Liver (tissue), 9 donors: ENCODE results near the gene KCP. TPM values are rescaled to one million over a fixed set of nuclear protein-coding genes. Genes with fewer than 3 reads are reported as not detected.

Experiments used
- DNase-seq: peaks from one replicate; pipeline ENCODE4 v3.0.0-alpha.2; 2017; ENCODE audit warnings: low spot score
- H3K27ac ChIP-seq, 2 donors: one replicate each; pipeline ENCODE4 v1.7.0; 2013; ENCODE audit warnings: inconsistent platforms in 2 of 2, low read length in 2 of 2, control low read depth in 1 of 2, low read depth in 1 of 2, mild to moderate bottlenecking in 1 of 2
- H3K27me3 ChIP-seq, 4 donors: one replicate each; pipeline versions ENCODE4 v1.6.1 to v1.7.0; 2013; ENCODE audit warnings: low read length in 3 of 4, inconsistent platforms in 1 of 4, mild to moderate bottlenecking in 1 of 4, moderate library complexity in 1 of 4; ENCODE audit not compliant: control insufficient read depth in 4 of 4, insufficient read depth in 4 of 4
- H3K36me3 ChIP-seq, 4 donors: one replicate each; pipeline versions ENCODE4 v1.6.1 to v1.7.0; 2013; ENCODE audit warnings: low read length in 3 of 4, mild to moderate bottlenecking in 3 of 4, low read depth in 1 of 4, moderate library complexity in 1 of 4; ENCODE audit not compliant: control insufficient read depth in 4 of 4, insufficient read depth in 3 of 4
- H3K4me1 ChIP-seq, 4 donors: one replicate each; pipeline versions ENCODE4 v1.6.1 to v1.7.0; 2013; ENCODE audit warnings: low read length in 3 of 4, mild to moderate bottlenecking in 3 of 4, moderate library complexity in 1 of 4; ENCODE audit not compliant: control insufficient read depth in 4 of 4, insufficient read depth in 4 of 4
- H3K4me3 ChIP-seq, 3 donors: one replicate each; pipeline versions ENCODE4 v1.6.1 to v1.7.0; 2013; ENCODE audit warnings: low read length in 3 of 3, control low read depth in 1 of 3, low read depth in 1 of 3, mild to moderate bottlenecking in 1 of 3
- H3K9ac ChIP-seq, 2 donors: one replicate each; pipeline ENCODE4 v1.7.0; 2013; ENCODE audit warnings: low read length in 2 of 2, mild to moderate bottlenecking in 2 of 2, moderate library complexity in 2 of 2, control low read depth in 1 of 2, low read depth in 1 of 2
- H3K9me3 ChIP-seq, 4 donors: one replicate each; pipeline versions ENCODE4 v1.6.1 to v1.7.0; 2013; ENCODE audit warnings: low read length in 3 of 4; ENCODE audit not compliant: control insufficient read depth in 4 of 4
- EGR1 ChIP-seq, 2 donors: IDR thresholded peaks; 2 replicates each; pipeline ENCODE4 v1.6.1; 2016 to 2018; ENCODE audit warnings: antibody characterized with exemption in 2 of 2, low read depth in 2 of 2
- FOXA1 ChIP-seq: IDR thresholded peaks from 2 replicates; pipeline ENCODE4 v1.6.1; 2016; ENCODE audit warnings: antibody characterized with exemption
- FOXA2 ChIP-seq: IDR thresholded peaks from 2 replicates; pipeline ENCODE4 v1.6.1; 2016; ENCODE audit warnings: antibody characterized with exemption
- GABPA ChIP-seq, 2 donors: IDR thresholded peaks in 1 of 2; conservative IDR thresholded peaks in 1 of 2; 2 replicates each; pipeline ENCODE4 v1.6.1; 2016; ENCODE audit warnings: antibody characterized with exemption in 2 of 2, mild to moderate bottlenecking in 1 of 2, moderate library complexity in 1 of 2
- HNF4A ChIP-seq, 2 donors: conservative IDR thresholded peaks; 2 replicates each; pipeline ENCODE4 v1.6.1; 2016; ENCODE audit warnings: antibody characterized with exemption in 2 of 2, mild to moderate bottlenecking in 2 of 2
- HNF4G ChIP-seq: IDR thresholded peaks from 2 replicates; pipeline ENCODE4 v1.6.1; 2016; ENCODE audit warnings: antibody characterized with exemption
- JUND ChIP-seq, 2 donors: IDR thresholded peaks; 2 replicates each; pipeline ENCODE4 v1.6.1; 2016; ENCODE audit warnings: antibody characterized with exemption in 2 of 2
- MAX ChIP-seq: IDR thresholded peaks from 2 replicates; pipeline ENCODE4 v1.6.1; 2016; ENCODE audit warnings: antibody characterized with exemption
- NR2F2 ChIP-seq: IDR thresholded peaks from 2 replicates; pipeline ENCODE4 v1.6.1; 2016; ENCODE audit warnings: antibody characterized with exemption
- RAD21 ChIP-seq, 2 donors: IDR thresholded peaks; 2 replicates each; pipeline ENCODE4 v1.6.1; 2016; ENCODE audit warnings: antibody characterized with exemption in 2 of 2, mild to moderate bottlenecking in 2 of 2
- RXRA ChIP-seq, 2 donors: IDR thresholded peaks; 2 replicates each; pipeline ENCODE4 v1.6.1; 2017 to 2018; ENCODE audit warnings: antibody characterized with exemption in 2 of 2, mild to moderate bottlenecking in 1 of 2
- SP1 ChIP-seq: IDR thresholded peaks from 2 replicates; pipeline ENCODE4 v1.6.1; 2018; ENCODE audit warnings: antibody characterized with exemption, mild to moderate bottlenecking
- TAF1 ChIP-seq: conservative IDR thresholded peaks from 2 replicates; pipeline ENCODE4 v1.6.1; 2016; ENCODE audit warnings: antibody characterized with exemption, mild to moderate bottlenecking
- YY1 ChIP-seq: IDR thresholded peaks from 2 replicates; pipeline ENCODE4 v1.6.1; 2016; ENCODE audit warnings: antibody characterized with exemption, mild to moderate bottlenecking
- ZBTB33 ChIP-seq: IDR thresholded peaks from 2 replicates; pipeline ENCODE4 v1.6.1; 2016; ENCODE audit warnings: antibody characterized with exemption
- WGBS: extraction: QIAGEN DNeasy Blood & Tissue Kit; methylation state at CpG from one replicate; pipeline ENCODE4 v1.1.7; 2013; 5-methylcytosine and 5-hydroxymethylcytosine counted together
- polyA plus RNA-seq, 2 donors: library from polyadenylated mRNA; stranded (reverse) in 1 of 2; unstranded in 1 of 2; fragments of 200-250 nt in 1 of 2; fragments of >200 nt in 1 of 2; fragmentation: Nextera tagmentation in 1 of 2; extraction: Ambion mirVana in 1 of 2; gene quantifications; one replicate each; pipeline versions ENCODE4 v1.2.1 to v1.2.3, GENCODE V29; 2013 to 2015
- total RNA-seq, 2 donors: library from RNA; depleted of rRNA; stranded (reverse); fragments of >200 nt; gene quantifications; one replicate each; pipeline ENCODE4 v1.2.3, GENCODE V29; 2014
- TF ChIP-seq, protein P1 (sequence below): fragments of 150-350 bp; IDR thresholded peaks from 2 replicates; pipeline ENCODE4 v1.5.1; 2017; ENCODE audit warnings: improper control_type of control experiment, low read depth, low read length; ENCODE audit not compliant: missing input control
- TF ChIP-seq, protein P2 (sequence below): IDR thresholded peaks from 2 replicates; pipeline ENCODE4 v1.6.1; 2016; ENCODE audit warnings: antibody characterized with exemption
- TF ChIP-seq, protein P3 (sequence below): IDR thresholded peaks from 2 replicates; pipeline ENCODE4 v1.6.1; 2016; ENCODE audit warnings: antibody characterized with exemption, mild to moderate bottlenecking
- donor health status: healthy.
- donor health status: healthy.
- donor health status: healthy.
- donor health status: healthy.
- donor health status: healthy.

The KCP gene
- total and polyA plus RNA-seq, 4 donors, result 0.02 to 0.08 (median 0.05) TPM; not detected in 1

DNA sequence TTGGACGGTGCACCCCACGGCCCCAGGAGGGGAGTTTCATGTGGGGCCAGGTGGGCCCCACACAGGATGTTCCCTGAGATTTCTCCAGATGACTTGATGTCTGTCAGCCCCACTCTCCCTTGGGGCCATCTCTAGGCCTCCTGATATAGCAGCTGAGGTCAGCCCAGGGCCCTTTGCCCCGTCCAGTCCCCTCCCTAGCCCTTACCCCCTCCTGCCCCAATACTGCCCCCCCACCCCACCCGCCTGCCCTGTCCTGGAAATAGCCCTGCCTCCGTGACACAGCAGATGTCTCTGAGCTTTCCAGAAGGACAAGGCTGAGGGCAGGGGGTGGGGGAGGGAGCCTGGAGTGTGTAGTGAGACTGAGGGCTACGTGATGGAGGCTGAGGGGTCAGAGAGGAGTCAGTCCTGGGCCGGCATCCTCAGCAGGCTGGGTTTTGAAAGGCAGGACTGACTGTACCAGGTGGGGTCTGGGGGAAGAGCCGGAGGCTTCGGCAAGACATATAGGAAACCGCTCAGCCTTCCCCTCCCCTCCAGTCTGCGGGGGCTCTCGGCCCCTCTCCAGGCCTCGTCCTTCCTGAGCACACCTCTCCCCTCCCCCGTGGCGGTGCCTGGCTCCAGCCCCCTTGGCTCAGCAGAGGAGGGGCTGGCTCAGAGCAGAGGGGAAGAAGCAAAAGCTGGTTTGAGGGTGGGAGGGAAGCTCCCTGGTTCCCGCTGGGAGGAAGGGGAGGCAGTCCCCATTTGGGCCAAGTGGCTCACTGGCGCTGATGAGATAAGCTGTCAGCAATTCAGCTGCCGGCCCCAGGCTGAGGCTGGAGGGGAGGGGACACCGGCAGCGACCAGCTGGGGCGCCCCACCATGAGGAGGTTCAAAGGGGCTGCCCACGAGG lies 78.3 kb downstream of the KCP start:
- TF ChIP-seq TAF1, result no peak
- TF ChIP-seq, protein P1, sequence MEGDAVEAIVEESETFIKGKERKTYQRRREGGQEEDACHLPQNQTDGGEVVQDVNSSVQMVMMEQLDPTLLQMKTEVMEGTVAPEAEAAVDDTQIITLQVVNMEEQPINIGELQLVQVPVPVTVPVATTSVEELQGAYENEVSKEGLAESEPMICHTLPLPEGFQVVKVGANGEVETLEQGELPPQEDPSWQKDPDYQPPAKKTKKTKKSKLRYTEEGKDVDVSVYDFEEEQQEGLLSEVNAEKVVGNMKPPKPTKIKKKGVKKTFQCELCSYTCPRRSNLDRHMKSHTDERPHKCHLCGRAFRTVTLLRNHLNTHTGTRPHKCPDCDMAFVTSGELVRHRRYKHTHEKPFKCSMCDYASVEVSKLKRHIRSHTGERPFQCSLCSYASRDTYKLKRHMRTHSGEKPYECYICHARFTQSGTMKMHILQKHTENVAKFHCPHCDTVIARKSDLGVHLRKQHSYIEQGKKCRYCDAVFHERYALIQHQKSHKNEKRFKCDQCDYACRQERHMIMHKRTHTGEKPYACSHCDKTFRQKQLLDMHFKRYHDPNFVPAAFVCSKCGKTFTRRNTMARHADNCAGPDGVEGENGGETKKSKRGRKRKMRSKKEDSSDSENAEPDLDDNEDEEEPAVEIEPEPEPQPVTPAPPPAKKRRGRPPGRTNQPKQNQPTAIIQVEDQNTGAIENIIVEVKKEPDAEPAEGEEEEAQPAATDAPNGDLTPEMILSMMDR, result no peak
- Histone ChIP-seq H3K27ac (no peak overlapping the region), H3K9me3 (no peaks in the 10 kb centered on the region), H3K4me3 (no peak overlapping the region), H3K27me3 (peaks cover 0 to 5% (median 0%) of the 10 kb centered on the region in 4 donors), H3K9ac (no peak overlapping the region), H3K4me1 (peaks cover 3 to 13% (median 7%) of the 10 kb centered on the region in 4 donors), H3K36me3 (no peaks in the 10 kb centered on the region)
- DNase-seq, result no peak
- 33% methylated on average over 22 of the region's 22 CpGs for WGBS

DNA sequence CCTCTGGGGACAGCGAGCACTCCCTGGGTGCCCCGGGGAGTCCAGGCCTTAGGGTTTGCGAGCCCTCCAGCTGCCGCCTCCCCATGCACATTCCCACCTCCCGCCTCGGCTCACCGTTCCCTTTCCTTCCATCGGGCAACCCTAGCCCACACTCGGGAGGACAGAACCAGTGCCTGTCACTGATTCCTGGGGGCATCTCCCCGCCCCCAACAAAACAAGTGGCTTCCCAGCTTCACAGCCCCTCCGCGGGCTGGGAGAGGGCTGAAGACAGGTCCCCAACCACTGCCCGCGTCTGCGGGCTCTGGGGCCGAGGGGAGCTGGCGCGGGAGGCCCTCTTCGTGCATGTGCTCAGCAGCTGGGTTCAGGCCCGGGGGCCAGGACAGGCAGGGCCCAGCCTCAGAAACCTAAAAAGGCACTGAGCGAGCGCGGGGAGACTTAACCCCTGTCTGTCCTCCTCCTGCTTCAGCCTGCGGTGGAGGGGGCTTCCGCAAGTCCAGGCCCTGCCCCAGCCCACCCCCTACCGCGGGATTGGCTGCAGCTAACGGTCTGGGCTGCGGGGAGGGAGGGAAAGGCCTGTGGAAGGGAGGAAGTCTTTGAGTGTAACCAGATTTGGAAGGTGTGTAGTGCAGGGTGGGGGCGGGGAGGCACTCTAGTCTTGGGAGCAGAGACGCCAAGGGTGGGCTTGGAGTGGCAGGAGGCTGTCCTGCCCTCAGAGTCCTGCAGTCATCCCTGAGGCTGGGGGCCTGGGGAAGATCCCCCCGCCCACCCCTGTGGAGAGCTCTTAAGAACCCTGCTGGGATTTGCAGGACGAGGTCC lies 79.1 kb downstream of the KCP start:
- Histone ChIP-seq H3K9me3 (no peaks in the 10 kb centered on the region), H3K9ac (no peak overlapping the region), H3K4me3 (no peak overlapping the region), H3K27ac (no peak overlapping the region), H3K36me3 (no peaks in the 10 kb centered on the region), H3K27me3 (peaks cover 0 to 5% (median 0%) of the 10 kb centered on the region in 4 donors), H3K4me1 (peaks cover 3 to 13% (median 7%) of the 10 kb centered on the region in 4 donors)
- no peak for DNase-seq
- TF ChIP-seq TAF1, result no peak
- TF ChIP-seq, protein P1, result no peak
- no peak for TF ChIP-seq MAX
- TF ChIP-seq HNF4G, result no peak
- no peak for TF ChIP-seq GABPA (IDR thresholded peaks at IDR 0.05 in 1 of 2, conservative IDR thresholded peaks at IDR 0.05 in 1 of 2)
- no peak for TF ChIP-seq EGR1 (IDR thresholded peaks at IDR 0.05; ENCODE audit: low read depth in 2 of 2)
- no peak for TF ChIP-seq HNF4A (conservative IDR thresholded peaks at IDR 0.05)
- TF ChIP-seq, protein P2, sequence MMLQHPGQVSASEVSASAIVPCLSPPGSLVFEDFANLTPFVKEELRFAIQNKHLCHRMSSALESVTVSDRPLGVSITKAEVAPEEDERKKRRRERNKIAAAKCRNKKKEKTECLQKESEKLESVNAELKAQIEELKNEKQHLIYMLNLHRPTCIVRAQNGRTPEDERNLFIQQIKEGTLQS, result no peak
- TF ChIP-seq JUND (IDR thresholded peaks at IDR 0.05), result no peak
- no peak for TF ChIP-seq FOXA1
- no peak for TF ChIP-seq YY1
- no peak for TF ChIP-seq ZBTB33
- no peak for TF ChIP-seq SP1
- TF ChIP-seq NR2F2, result no peak
- TF ChIP-seq RAD21 (IDR thresholded peaks at IDR 0.05), result no peak
- TF ChIP-seq RXRA (IDR thresholded peaks at IDR 0.05), result no peak
- no peak for TF ChIP-seq FOXA2
- TF ChIP-seq, protein P3, sequence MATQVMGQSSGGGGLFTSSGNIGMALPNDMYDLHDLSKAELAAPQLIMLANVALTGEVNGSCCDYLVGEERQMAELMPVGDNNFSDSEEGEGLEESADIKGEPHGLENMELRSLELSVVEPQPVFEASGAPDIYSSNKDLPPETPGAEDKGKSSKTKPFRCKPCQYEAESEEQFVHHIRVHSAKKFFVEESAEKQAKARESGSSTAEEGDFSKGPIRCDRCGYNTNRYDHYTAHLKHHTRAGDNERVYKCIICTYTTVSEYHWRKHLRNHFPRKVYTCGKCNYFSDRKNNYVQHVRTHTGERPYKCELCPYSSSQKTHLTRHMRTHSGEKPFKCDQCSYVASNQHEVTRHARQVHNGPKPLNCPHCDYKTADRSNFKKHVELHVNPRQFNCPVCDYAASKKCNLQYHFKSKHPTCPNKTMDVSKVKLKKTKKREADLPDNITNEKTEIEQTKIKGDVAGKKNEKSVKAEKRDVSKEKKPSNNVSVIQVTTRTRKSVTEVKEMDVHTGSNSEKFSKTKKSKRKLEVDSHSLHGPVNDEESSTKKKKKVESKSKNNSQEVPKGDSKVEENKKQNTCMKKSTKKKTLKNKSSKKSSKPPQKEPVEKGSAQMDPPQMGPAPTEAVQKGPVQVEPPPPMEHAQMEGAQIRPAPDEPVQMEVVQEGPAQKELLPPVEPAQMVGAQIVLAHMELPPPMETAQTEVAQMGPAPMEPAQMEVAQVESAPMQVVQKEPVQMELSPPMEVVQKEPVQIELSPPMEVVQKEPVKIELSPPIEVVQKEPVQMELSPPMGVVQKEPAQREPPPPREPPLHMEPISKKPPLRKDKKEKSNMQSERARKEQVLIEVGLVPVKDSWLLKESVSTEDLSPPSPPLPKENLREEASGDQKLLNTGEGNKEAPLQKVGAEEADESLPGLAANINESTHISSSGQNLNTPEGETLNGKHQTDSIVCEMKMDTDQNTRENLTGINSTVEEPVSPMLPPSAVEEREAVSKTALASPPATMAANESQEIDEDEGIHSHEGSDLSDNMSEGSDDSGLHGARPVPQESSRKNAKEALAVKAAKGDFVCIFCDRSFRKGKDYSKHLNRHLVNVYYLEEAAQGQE, result no peak
- 25% methylated on average over 33 of the region's 33 CpGs for WGBS
